ENCODE results near the gene RAPGEF5. TPM values are rescaled to one million over a fixed set of nuclear protein-coding genes. Genes with fewer than 3 reads are reported as not detected.

Gene RAPGEF5
- polyA plus RNA-seq, 1 of the 3 experiments (the other 2 are of a cell fraction), result 1.2 TPM

DNA sequence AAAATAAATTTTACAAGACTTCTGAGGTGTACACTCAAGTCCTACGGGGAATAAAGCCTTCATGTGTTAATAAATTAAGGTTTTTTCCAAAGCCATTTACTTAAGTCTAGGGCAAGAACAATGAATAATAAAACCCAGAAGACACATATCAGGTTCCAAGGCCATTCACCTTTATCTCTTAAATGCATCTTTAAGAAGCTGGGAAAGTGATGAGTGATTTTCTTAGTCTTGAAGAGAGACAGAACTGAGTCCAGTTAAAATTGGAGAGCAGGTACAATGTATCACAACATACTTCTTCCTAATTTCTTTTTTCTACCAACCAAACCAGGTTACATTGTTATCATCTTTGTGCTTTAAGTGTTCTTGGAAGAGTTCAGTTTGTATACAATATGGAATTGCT is 189.5 kb downstream of the RAPGEF5 start:
- H3K27me3 ChIP-seq (ENCODE audit: insufficient read depth), result no peaks in the 10 kb centered on the region
- H4K20me1 ChIP-seq (ENCODE audit: insufficient read depth), result no peaks in the 10 kb centered on the region
- H2AFZ ChIP-seq (ENCODE audit: low read depth), result no peak overlapping the region
- no peak overlapping the region for H3K9ac ChIP-seq
- H3K4me3 ChIP-seq (ENCODE audit: low read depth in 2 of 2, low read length in 1 of 2), result no peak overlapping the region
- H3K79me2 ChIP-seq (ENCODE audit: insufficient read depth), result no peaks in the 10 kb centered on the region
- WGBS (ENCODE audit: low lambda C conversion rate), result 68% methylated on average over 1 of the region's 1 CpG
- H3K4me1 ChIP-seq (ENCODE audit: control insufficient read depth in 1 of 2, insufficient read depth in 2 of 2, low read depth in 1 of 2, low read length in 1 of 2), result peaks cover 0 to 6% of the 10 kb centered on the region in 2 experiments; a peak in 2 of 4 replicates
- H3K9me2 ChIP-seq, result no peaks in the 10 kb centered on the region; the same call in 1 of the 2 replicates
- TF ChIP-seq, protein P1, sequence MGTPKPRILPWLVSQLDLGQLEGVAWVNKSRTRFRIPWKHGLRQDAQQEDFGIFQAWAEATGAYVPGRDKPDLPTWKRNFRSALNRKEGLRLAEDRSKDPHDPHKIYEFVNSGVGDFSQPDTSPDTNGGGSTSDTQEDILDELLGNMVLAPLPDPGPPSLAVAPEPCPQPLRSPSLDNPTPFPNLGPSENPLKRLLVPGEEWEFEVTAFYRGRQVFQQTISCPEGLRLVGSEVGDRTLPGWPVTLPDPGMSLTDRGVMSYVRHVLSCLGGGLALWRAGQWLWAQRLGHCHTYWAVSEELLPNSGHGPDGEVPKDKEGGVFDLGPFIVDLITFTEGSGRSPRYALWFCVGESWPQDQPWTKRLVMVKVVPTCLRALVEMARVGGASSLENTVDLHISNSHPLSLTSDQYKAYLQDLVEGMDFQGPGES (IDR thresholded peaks at IDR 0.05; ENCODE audit: low read depth, low read length), result no peak
- TF ChIP-seq MEF2A (IDR thresholded peaks at IDR 0.05; ENCODE audit: borderline replicate concordance, low read depth) (no peak), JUND (IDR thresholded peaks at IDR 0.05) (no peak), TCF12 (IDR thresholded peaks at IDR 0.05) (0 out of 2 replicates have a peak, but pooled peaks have one; percentile 7)
- no peaks in the 10 kb centered on the region for H3F3A ChIP-seq (replicated peaks; ENCODE audit: insufficient read depth)
- no peaks in the 10 kb centered on the region for H3K36me3 ChIP-seq (replicated peaks in 1 of 2; ENCODE audit: control insufficient read depth in 1 of 2, insufficient read depth in 2 of 2, low read length in 1 of 2)
- ChIA-PET POLR2A (no interaction called here), CTCF (interaction anchor here (1.1 to 1.6 kb wide), 2 partner anchors 9 to 12 kb away, joined by 3 to 4 read pairs; no protein-coding TSS in a partner anchor)
- H3K4me2 ChIP-seq, result no peak overlapping the region
- no peaks in the 10 kb centered on the region for H3K9me3 ChIP-seq
- DNase-seq, result no peak
- H3K27ac ChIP-seq (ENCODE audit: low read depth in 2 of 2, low read length in 1 of 2), result no peak overlapping the region

DNA sequence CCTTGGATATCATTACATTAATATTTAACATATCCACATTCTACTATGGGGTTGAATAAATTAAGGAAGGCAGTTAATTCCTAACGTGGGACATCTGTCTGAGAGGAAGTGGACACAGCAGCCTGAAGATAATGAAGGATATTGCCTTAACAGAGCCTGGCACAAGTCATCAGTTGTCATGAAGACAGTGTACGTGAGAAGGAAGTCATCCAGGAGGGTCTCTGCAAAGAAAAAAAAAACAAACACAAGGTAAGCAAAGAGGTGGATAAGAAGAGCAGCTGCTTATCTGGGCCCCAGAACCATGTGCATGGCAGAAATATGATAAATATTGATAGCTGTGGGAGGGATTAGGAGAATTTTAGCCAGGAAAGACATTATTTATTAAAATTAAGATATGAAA is 190.0 kb downstream of the RAPGEF5 start:
- no peaks in the 10 kb centered on the region for H3K27me3 ChIP-seq (ENCODE audit: insufficient read depth)
- H3K4me3 ChIP-seq (ENCODE audit: low read depth in 2 of 2, low read length in 1 of 2), result no peak overlapping the region
- CTCF ChIA-PET, result interaction anchor here (1.9 kb wide), 1 partner anchor 57 kb away, joined by 9 read pairs; no protein-coding TSS in a partner anchor
- H4K20me1 ChIP-seq (ENCODE audit: insufficient read depth), result no peaks in the 10 kb centered on the region
- no peak for TF ChIP-seq GABPA (IDR thresholded peaks at IDR 0.05; ENCODE audit: low read depth)
- no peak for TF ChIP-seq YY1 (IDR thresholded peaks at IDR 0.05; ENCODE audit: low read depth)
- TF ChIP-seq JUND (IDR thresholded peaks at IDR 0.05), result no peak
- TF ChIP-seq RFX5 (IDR thresholded peaks at IDR 0.05; ENCODE audit: low read length), result no peak
- no peak for TF ChIP-seq EZH2phosphoT487 (IDR thresholded peaks at IDR 0.05; ENCODE audit: borderline replicate concordance, low read depth)
- no peak overlapping the region for H2AFZ ChIP-seq (ENCODE audit: low read depth)
- no peak overlapping the region for H3K9ac ChIP-seq
- 52% methylated on average over 2 of the region's 2 CpGs for WGBS (ENCODE audit: low lambda C conversion rate)
- H3K9me2 ChIP-seq, result no peaks in the 10 kb centered on the region; the same call in 1 of the 2 replicates
- DNase-seq, result no peak
- H3K79me2 ChIP-seq (ENCODE audit: insufficient read depth), result no peaks in the 10 kb centered on the region
- H3K4me1 ChIP-seq (ENCODE audit: control insufficient read depth in 1 of 2, insufficient read depth in 2 of 2, low read depth in 1 of 2, low read length in 1 of 2), result peaks cover 0 to 6% of the 10 kb centered on the region in 2 experiments; a peak in 2 of 4 replicates
- H3F3A ChIP-seq (replicated peaks; ENCODE audit: insufficient read depth), result no peaks in the 10 kb centered on the region
- POLR2A ChIA-PET, result no interaction called here
- no peaks in the 10 kb centered on the region for H3K9me3 ChIP-seq
- H3K27ac ChIP-seq (ENCODE audit: low read depth in 2 of 2, low read length in 1 of 2), result no peak overlapping the region
- peaks cover 0 to 1% of the 10 kb centered on the region in 2 experiments for H3K36me3 ChIP-seq (replicated peaks in 1 of 2; ENCODE audit: control insufficient read depth in 1 of 2, insufficient read depth in 2 of 2, low read length in 1 of 2)
- no peak overlapping the region for H3K4me2 ChIP-seq

DNA sequence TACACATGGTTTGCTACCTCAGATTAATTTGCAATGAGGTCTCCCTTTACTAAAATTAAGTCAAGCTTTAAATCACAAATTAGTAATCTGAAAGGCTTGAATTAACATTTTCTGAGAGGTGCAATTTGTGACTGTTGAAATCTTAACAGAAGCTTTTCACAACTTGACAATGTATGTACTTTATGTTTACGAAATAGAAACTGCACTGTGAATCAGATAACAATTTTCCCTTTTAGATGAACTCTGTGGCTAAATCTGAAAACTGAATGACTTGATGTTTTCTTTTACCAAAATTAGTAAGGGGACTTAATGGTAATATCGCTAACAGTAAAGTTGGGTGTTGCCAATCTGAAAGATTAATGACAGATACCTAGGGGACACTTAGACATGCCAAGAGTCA is 197.6 kb downstream of the RAPGEF5 start:
- no peaks in the 10 kb centered on the region for H3K27me3 ChIP-seq (ENCODE audit: insufficient read depth)
- 42% methylated on average over 2 of the region's 2 CpGs for WGBS (ENCODE audit: low lambda C conversion rate)
- H3K4me1 ChIP-seq (ENCODE audit: control insufficient read depth in 1 of 2, insufficient read depth in 2 of 2, low read depth in 1 of 2, low read length in 1 of 2), result peaks cover 0 to 2% of the 10 kb centered on the region in 2 experiments; a peak in 2 of 4 replicates
- ChIA-PET POLR2A (no interaction called here), CTCF (interaction anchor here (0.9 to 2.0 kb wide), 5 partner anchors 9 to 22 kb away, joined by 3 to 6 read pairs (median 3); no protein-coding TSS in a partner anchor)
- H3K79me2 ChIP-seq (ENCODE audit: insufficient read depth), result no peaks in the 10 kb centered on the region
- no peaks in the 10 kb centered on the region for H3F3A ChIP-seq (replicated peaks; ENCODE audit: insufficient read depth)
- H3K4me3 ChIP-seq (ENCODE audit: low read depth in 2 of 2, low read length in 1 of 2), result no peak overlapping the region
- no peak overlapping the region for H3K4me2 ChIP-seq
- H2AFZ ChIP-seq (ENCODE audit: low read depth), result no peak overlapping the region
- no peaks in the 10 kb centered on the region for H3K9me3 ChIP-seq
- no peak for DNase-seq
- H3K9ac ChIP-seq, result no peak overlapping the region
- H3K27ac ChIP-seq (ENCODE audit: low read depth in 2 of 2, low read length in 1 of 2), result no peak overlapping the region
- peaks cover 4 to 13% of the 10 kb centered on the region in 2 experiments for H3K36me3 ChIP-seq (replicated peaks in 1 of 2; ENCODE audit: control insufficient read depth in 1 of 2, insufficient read depth in 2 of 2, low read length in 1 of 2)
- H3K9me2 ChIP-seq, result no peaks in the 10 kb centered on the region
- TF ChIP-seq SIN3A (IDR thresholded peaks at IDR 0.05; ENCODE audit: borderline replicate concordance, low read depth, low read length), result no peak
- no peaks in the 10 kb centered on the region for H4K20me1 ChIP-seq (ENCODE audit: insufficient read depth)
